ENCODE results near the gene SNRNP200.
"Not testable (repeated sequence)": the region's sequence is repeated elsewhere in the genome, so short reads cannot be mapped to it uniquely, and the experiment has no call there.

Gene SNRNP200

DNA sequence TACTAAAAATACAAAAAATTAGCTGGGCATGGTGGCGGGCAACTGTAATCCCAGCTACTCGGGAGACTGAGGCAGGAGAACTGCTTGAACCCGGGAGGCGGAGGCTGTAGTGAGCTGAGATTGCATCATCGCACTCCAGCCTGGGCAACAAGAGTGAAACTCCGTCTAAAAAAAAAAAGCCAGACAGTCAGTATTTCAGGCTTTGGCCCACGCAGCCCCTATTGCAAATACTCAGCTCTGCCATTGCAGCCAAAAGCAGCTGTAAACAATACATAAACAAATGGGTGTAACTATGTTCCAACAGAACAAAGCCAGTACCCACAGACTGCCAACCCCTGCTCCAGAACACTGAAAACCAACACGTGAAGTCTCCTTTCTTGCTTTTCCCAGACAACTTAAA, 11.1 kb downstream of the SNRNP200 start:
- not testable (repeated sequence) for H3K27me3 Mint-ChIP-seq; ATAC-seq (replicated peaks; ENCODE audit: extremely low read depth, poor library complexity, severe bottlenecking); DNase-seq (ENCODE audit: low spot score in 2 of 2); H3K9me3 Mint-ChIP-seq; H3K27ac Mint-ChIP-seq (ENCODE audit: low read depth); H3K4me1 Mint-ChIP-seq; H3K4me3 Mint-ChIP-seq
- peaks cover 81% of the 10 kb centered on the region for H3K36me3 Mint-ChIP-seq (ENCODE audit: insufficient read depth)

DNA sequence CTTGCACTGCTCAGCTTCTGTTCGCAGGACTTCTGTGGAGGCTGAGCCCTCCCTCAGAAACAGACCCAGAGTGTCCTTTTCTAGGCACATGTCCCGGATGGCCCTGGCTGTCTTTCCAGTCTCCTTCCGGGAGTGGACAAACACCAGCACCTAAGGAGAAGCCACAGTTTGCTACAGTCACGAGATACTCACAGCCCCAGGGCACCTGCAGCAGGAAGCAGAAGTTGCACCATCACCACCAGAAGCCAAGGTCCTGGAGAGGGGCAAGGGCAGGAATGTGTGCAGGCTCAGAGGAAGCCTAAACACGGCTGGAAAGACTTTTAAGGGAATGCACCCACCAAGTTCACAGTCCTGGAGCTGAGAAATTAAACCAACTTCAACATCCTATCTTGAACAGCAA, 13.6 kb downstream of the SNRNP200 start:
- H3K4me3 Mint-ChIP-seq = no peak overlapping the region
- H3K27ac Mint-ChIP-seq (ENCODE audit: low read depth) = no peak overlapping the region
- ATAC-seq (replicated peaks; ENCODE audit: extremely low read depth, poor library complexity, severe bottlenecking) (no peak), DNase-seq (ENCODE audit: low spot score in 2 of 2) (no peak)
- peaks cover 5% of the 10 kb centered on the region for H3K4me1 Mint-ChIP-seq
- peaks cover 84% of the 10 kb centered on the region for H3K36me3 Mint-ChIP-seq (ENCODE audit: insufficient read depth)
- no peaks in the 10 kb centered on the region for H3K27me3 Mint-ChIP-seq
- H3K9me3 Mint-ChIP-seq = no peaks in the 10 kb centered on the region

DNA sequence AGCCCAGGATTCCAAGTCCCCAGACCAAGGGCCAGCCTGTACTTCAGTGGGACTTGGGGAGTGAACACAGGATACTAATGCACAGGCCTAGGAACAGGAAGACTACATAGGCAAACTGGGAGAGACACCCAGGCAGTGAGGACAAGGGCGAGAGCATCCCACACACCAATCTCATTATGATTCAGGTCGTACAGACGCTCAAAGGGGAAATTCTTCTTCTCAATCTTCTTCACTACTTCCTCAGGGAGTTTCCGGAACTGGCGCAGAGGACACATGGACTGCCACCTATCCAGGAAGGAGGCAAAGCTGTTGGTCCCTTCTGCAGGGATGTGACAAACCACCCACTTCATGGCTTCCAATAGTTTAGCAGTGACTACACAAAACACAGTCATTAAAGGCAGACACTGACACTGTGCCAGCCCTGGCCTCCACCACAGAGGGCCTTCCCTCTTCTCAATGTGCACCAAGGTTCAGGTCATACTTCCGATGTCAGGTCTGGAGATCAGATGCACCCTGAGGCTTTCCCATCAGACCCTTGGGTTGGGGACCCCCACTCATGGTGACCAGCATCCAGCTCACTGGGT, 18.0 kb downstream of the SNRNP200 start:
- Mint-ChIP-seq H3K27ac (ENCODE audit: low read depth) (peak overlapping the region; percentile 14), H3K4me1 (peaks cover 5% of the 10 kb centered on the region), H3K4me3 (no peak overlapping the region), H3K27me3 (no peaks in the 10 kb centered on the region), H3K36me3 (ENCODE audit: insufficient read depth) (peaks cover 72% of the 10 kb centered on the region), H3K9me3 (no peaks in the 10 kb centered on the region)
- DNase-seq (ENCODE audit: low spot score in 2 of 2) (no peak), ATAC-seq (replicated peaks; ENCODE audit: extremely low read depth, poor library complexity, severe bottlenecking) (no peak)

DNA sequence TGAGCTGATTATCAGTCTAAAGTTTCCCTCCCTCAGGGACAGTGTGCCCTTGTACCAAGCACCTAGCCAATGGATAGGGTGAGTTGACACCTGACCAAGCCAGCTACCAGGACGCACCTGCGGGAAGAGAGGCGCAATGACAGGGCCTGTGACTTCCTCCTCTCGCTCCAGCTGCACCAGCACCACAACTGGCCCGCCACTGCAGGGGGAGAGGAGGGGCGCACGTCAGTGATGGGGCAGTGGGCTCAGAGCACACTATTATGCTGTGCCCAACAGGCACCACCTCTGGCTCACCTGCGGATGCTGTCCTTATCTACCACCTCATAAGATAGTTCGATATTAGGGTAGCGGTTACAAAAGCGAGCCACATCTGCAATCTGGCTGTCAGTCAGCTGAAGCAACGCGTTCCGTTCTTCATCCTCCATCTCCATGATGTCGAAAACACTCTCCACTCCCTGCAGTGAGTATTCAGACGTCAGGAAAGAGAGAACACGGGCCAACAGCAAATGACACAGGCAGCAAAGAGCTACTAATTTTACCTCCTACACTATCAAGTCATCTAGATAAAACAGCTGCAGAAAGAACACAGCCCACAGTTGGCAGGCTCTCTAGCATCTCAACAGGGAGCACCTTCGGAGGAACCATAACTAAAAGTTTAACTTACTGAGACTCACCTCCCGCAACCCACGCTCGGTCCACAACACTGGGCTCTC, 28.4 kb downstream of the SNRNP200 start:
- Mint-ChIP-seq H3K4me1 (no peaks in the 10 kb centered on the region), H3K4me3 (no peak overlapping the region), H3K36me3 (ENCODE audit: insufficient read depth) (peaks cover 87% of the 10 kb centered on the region), H3K27ac (ENCODE audit: low read depth) (peak overlapping the region; percentile 46), H3K9me3 (no peaks in the 10 kb centered on the region), H3K27me3 (no peaks in the 10 kb centered on the region)
- ATAC-seq (replicated peaks; ENCODE audit: extremely low read depth, poor library complexity, severe bottlenecking) (no peak), DNase-seq (ENCODE audit: low spot score in 2 of 2) (no peak)

DNA sequence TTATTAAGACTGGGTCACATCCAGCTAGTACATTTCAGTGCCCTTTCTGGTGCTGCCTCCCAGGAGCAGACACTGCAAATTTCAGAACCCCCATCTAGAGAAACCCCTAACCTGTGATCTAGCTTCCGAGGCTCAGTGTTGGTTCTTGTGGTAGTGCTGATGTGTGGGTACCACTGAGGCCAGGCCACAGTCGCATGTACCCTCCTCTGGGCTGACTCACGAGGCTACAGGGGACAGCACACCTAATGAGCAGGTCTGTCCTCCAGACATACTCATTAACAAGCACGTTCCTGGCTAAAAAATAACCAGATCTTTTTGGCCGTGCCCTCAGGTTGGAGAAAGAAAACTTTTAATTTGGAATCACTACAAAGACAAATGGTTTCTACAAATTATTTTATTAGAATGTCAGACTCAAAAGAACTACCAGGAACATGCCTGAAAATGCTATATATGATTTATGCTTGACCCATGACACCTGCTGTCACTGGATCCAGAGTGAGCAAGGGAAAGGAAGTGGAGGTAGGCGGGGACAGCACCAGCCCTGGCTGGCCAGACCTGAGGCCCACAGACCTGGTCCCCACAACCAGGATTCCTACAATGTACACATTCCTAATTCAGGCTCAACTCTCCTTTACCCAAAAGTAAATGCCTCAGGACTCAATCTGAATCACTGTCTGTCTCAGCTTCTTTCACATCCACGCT, 30.8 kb downstream of the SNRNP200 start:
- H3K27ac Mint-ChIP-seq (ENCODE audit: low read depth) = no peak overlapping the region

DNA sequence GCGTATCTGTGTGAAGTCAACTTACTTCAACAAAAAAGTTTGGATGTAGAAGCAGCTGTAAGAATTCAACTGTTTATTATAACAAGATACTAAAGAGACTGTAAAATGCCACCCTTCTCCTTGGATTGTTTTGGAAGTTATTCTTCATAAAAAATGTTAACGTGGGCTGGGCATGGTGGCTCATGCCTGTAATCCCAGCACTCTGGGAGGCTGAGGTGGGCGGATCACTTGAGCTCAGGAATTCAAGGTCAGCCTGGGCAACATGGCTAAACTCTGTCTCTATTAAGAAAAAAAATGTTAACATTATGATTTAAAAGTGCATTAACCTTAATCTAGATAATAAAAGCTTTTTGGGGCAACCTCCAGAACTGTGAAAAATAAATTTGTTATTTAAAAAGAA, 31.6 kb downstream of the SNRNP200 start:
- H3K27me3 Mint-ChIP-seq = no peaks in the 10 kb centered on the region
- peaks cover 2% of the 10 kb centered on the region for H3K4me1 Mint-ChIP-seq
- H3K36me3 Mint-ChIP-seq (ENCODE audit: insufficient read depth) = peaks cover 81% of the 10 kb centered on the region
- ATAC-seq (replicated peaks; ENCODE audit: extremely low read depth, poor library complexity, severe bottlenecking) (no peak), DNase-seq (ENCODE audit: low spot score in 2 of 2) (no peak)
- H3K4me3 Mint-ChIP-seq = no peak overlapping the region
- no peak overlapping the region for H3K27ac Mint-ChIP-seq (ENCODE audit: low read depth)
- H3K9me3 Mint-ChIP-seq = no peaks in the 10 kb centered on the region

More for the DNA sequence above, 30.8 kb downstream of the SNRNP200 start:
- Mint-ChIP-seq H3K4me3 (no peak overlapping the region), H3K27me3 (no peaks in the 10 kb centered on the region), H3K9me3 (no peaks in the 10 kb centered on the region), H3K36me3 (ENCODE audit: insufficient read depth) (peaks cover 80% of the 10 kb centered on the region), H3K4me1 (no peaks in the 10 kb centered on the region)
- DNase-seq (ENCODE audit: low spot score in 2 of 2) = no peak
- ATAC-seq (replicated peaks; ENCODE audit: extremely low read depth, poor library complexity, severe bottlenecking) = no peak

DNA sequence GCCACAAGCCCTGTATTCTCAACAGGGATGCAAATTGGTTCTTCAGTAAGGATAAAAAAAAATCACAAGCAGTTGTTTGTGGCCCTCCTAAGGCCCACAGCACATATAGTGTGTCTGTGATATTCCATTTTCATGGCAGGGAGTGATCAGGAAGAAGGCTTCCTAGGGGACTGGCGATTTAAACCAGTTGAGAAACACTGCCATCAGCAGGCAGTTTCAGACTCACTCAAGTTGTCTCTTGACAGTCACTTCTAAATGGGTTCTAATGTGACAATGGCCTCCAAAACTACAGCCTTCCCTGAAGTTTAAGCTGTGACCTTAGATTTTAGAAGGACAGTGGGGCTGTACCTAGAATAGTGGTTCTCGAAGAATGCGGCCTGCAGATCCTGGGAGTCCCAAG, 33.4 kb downstream of the SNRNP200 start:
- Mint-ChIP-seq H3K4me1 (peaks cover 17% of the 10 kb centered on the region), H3K27ac (ENCODE audit: low read depth) (no peak overlapping the region), H3K9me3 (no peaks in the 10 kb centered on the region), H3K4me3 (no peak overlapping the region), H3K36me3 (ENCODE audit: insufficient read depth) (peaks cover 76% of the 10 kb centered on the region), H3K27me3 (no peaks in the 10 kb centered on the region)
- DNase-seq (ENCODE audit: low spot score in 2 of 2) (no peak), ATAC-seq (replicated peaks; ENCODE audit: extremely low read depth, poor library complexity, severe bottlenecking) (no peak)

DNA sequence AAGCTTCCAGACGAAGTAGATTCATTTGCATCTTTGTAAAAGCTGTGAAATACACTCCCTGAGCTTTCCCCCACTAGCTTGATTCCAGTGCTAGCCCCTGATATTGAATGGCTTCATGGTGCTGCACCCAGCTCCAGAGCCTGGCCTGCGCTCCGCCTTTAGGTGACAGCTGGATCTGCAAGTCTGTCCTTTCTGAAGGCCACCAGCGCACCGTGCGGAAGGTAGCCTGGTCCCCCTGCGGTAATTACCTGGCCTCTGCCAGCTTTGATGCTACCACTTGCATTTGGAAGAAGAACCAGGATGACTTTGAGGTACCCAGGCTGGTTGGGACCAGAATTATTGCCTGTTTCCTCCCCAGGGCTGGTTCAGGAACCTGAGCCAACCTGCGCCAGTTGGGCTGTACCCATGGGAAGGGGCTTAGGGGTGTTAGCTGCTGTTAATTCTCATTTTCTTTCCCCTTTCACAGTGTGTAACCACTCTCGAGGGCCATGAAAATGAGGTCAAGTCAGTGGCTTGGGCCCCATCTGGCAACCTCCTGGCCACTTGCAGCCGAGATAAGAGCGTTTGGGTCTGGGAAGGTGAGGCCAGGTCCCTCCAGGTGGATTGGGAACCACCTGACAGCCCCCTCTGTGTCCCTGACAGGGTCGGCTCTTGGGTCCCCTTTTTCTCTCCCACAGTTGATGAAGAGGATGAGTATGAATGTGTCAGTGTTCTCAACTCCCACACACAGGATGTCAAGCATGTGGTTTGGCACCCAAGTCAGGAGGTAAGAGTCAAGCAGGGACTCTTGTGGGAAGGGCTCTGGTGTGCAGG, 38.0 kb downstream of the SNRNP200 start:
- ATAC-seq (replicated peaks; ENCODE audit: extremely low read depth, poor library complexity, severe bottlenecking) = no peak
- H3K27ac Mint-ChIP-seq (ENCODE audit: low read depth) = peak overlapping the region; percentile 65
- DNase-seq (ENCODE audit: low spot score in 2 of 2) = no peak
- H3K4me1 Mint-ChIP-seq = peaks cover 41% of the 10 kb centered on the region
- peaks cover 49% of the 10 kb centered on the region for H3K36me3 Mint-ChIP-seq (ENCODE audit: insufficient read depth)
- no peaks in the 10 kb centered on the region for H3K27me3 Mint-ChIP-seq
- no peaks in the 10 kb centered on the region for H3K9me3 Mint-ChIP-seq
- peak overlapping the region; percentile 96 for H3K4me3 Mint-ChIP-seq

DNA sequence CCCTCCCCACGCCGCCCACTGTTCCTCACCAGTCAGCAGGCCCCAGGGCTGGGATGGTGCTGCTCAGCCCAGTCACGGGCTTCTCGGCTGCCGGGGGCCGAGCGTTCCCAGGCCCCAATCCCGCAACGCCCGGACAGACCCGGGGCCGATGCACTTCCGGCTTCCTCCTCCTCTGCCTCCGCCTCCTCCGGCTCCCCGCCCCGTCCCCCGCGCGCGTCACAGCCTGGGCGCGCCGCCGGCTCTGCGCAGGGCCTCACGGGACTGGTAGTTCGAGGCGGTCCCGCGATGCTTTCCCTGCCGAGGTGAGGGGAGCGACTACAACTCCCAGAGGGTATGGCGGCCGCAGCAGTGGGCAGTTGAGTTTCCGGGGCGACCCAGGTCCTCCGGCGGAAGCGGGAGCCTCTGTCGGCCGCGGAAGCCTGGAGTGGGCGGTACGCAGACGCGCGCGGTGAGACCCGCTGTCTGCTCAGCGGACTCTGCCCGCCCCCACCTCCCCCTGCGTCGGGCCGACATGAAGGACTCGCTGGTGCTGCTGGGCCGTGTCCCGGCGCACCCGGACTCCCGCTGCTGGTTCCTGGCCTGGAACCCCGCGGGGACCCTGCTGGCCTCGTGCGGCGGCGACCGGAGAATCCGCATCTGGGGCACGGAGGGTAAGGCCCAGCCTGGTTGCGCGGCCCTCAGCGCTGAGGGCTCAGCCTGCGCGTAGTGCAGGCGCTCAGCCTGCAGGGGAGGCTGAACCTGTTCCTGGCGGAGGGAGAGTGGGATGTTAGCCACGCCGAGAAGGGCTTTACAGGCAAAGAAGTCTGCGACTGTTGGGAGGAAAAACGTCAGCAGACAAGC, 39.3 kb downstream of the SNRNP200 start, which contains the start of the genes CIAO1 and TMEM127:
Gene CIAO1, plus strand, starts transcription at position 386 of the 840 bp plus-strand sequence. Its CDS starts 126 bp downstream, at position 512.
Gene TMEM127, minus strand, starts transcription at position 158 of the 840 bp plus-strand sequence. CDS start 616 bp downstream, outside the sequence.
- Mint-ChIP-seq H3K4me1 (peaks cover 49% of the 10 kb centered on the region), H3K36me3 (ENCODE audit: insufficient read depth) (peaks cover 42% of the 10 kb centered on the region), H3K27ac (ENCODE audit: low read depth) (peak within 1 kb of the TSS; percentile 87), H3K4me3 (peak within 1 kb of the TSS; percentile 96), H3K9me3 (no peaks in the 10 kb centered on the region), H3K27me3 (no peaks in the 10 kb centered on the region)
- DNase-seq (ENCODE audit: low spot score in 2 of 2) = peak; percentile 94 to 97
- peak; percentile 93 for ATAC-seq (replicated peaks; ENCODE audit: extremely low read depth, poor library complexity, severe bottlenecking)

DNA sequence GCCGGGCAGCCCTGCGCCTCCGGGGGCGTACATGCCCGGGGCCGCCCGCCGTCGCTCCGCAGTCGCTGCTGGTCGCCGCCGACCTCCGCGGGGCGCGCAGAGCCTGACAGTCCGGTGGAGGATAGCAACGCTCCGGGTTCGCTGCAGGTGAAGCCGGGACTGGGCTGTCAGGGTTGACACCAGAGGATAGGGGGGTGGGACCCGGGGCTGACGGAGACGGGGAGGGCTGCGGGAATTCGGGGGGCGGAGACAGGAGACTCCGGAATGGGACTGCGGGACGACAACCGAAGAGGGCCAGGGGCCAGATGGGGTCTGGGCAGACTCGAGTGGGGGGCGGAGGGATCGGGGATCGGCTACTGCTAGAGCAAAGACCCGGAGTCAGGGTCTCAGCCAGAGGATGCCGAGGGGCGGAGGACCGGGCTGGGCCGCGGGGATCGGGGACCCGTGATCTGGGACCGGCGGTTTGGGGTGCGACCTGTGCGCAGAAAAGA, 40.0 kb downstream of the SNRNP200 start:
- Mint-ChIP-seq H3K27ac (ENCODE audit: low read depth) (peak overlapping the region; percentile 87), H3K27me3 (no peaks in the 10 kb centered on the region), H3K36me3 (ENCODE audit: insufficient read depth) (peaks cover 41% of the 10 kb centered on the region), H3K4me1 (peaks cover 55% of the 10 kb centered on the region), H3K9me3 (no peaks in the 10 kb centered on the region), H3K4me3 (peak overlapping the region; percentile 96)
- ATAC-seq (replicated peaks; ENCODE audit: extremely low read depth, poor library complexity, severe bottlenecking) (peak; percentile 10), DNase-seq (ENCODE audit: low spot score in 2 of 2) (peak in 1 of 2 donors; percentile 14)

DNA sequence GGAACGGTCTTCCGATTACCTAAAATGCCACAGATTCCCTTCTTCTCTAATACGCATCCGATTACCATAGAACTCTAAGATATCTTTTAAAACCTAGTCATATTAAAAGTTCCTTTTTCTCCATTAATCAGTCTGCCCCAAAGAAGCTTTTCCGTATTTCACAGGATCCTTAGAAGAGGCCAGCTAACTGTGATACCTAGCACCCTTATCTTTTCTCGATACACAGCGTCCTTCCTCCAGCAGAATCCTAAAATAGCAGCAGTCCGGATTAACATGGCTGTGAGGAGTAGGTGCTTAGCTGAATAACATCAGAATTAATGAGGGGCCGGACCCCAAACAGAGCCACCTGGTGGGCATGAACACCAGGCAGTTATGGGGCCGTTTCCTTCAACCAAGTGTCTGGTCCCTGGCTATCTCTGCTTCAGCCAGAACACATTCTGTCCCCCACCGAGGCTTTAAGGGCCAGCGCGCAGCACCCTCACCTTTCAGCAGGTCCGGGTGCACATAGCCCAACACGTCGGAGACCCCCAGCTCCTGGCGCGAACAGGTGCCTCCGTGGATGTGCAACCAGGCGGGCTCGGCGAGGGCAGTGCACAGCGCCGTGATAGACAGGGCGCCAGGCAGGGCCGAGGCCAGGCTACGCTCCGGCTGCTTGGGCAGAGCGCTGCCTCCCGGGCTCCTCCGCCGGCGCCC, 40.5 kb downstream of the SNRNP200 start:
- peak; percentile 7 for ATAC-seq (replicated peaks; ENCODE audit: extremely low read depth, poor library complexity, severe bottlenecking)
- Mint-ChIP-seq H3K27me3 (no peaks in the 10 kb centered on the region), H3K36me3 (ENCODE audit: insufficient read depth) (peaks cover 40% of the 10 kb centered on the region), H3K9me3 (no peaks in the 10 kb centered on the region), H3K4me3 (peak overlapping the region; percentile 96), H3K4me1 (peaks cover 61% of the 10 kb centered on the region), H3K27ac (ENCODE audit: low read depth) (peak overlapping the region; percentile 87)
- peak in 1 of 2 donors; percentile 29 for DNase-seq (ENCODE audit: low spot score in 2 of 2)
